B cell (primary cell): ENCODE measurements around the gene SLC25A26. TPM values are rescaled to one million over a fixed set of nuclear protein-coding genes. Genes with fewer than 3 reads are reported as not detected.

Source experiments
- ATAC-seq: fragments of 200-7000 bp; cut with Tn5 transposase; one replicate; pipeline ENCODE4 v1.10.0; 2021; ENCODE audit warnings: low read depth, mild to moderate bottlenecking, moderate number of reproducible peaks, moderate library complexity
- CTCF ChIA-PET: fragments of 350-600 bp; sonication (Branson Sonifier 250); formaldehyde crosslinking; loops from one replicate; lab custom pipeline; 2021; ENCODE audit warnings: antibody characterized with exemption, inconsistent platforms; lab: Charles Lee
- POLR2A ChIA-PET: fragments of 350-600 bp; sonication (Branson Sonifier 250); formaldehyde crosslinking; loops from one replicate; lab custom pipeline; 2021; ENCODE audit warnings: antibody characterized with exemption; lab: Charles Lee
- DNase-seq: peaks from one replicate; pipeline ENCODE4 v3.0.0; 2013
- H2AFZ ChIP-seq: 2 replicates; pipeline ENCODE4 v1.6.1; 2012; ENCODE audit warnings: mild to moderate bottlenecking, low read depth, low read length; ENCODE audit not compliant: insufficient read depth, poor library complexity, severe bottlenecking
- H3K27ac ChIP-seq, 2 donors: 1 replicate in 1 of 2; 2 replicates in 1 of 2; pipeline ENCODE4 v1.5.1; 2012 to 2013; ENCODE audit warnings: low read length in 2 of 2, mild to moderate bottlenecking in 2 of 2, moderate library complexity in 1 of 2
- H3K27me3 ChIP-seq, 4 experiments: fragments of 200-600 bp in 1 of 4; sonication (generic) in 1 of 4; replicated peaks in 1 of 4; 1 replicate in 2 of 4; 2 replicates in 2 of 4; pipeline versions ENCODE4 v1.6.1 to v1.7.0; 2013 to 2016; ENCODE audit warnings: low read length in 3 of 4, mild to moderate bottlenecking in 2 of 4, mixed read lengths in 1 of 4, moderate library complexity in 1 of 4; ENCODE audit not compliant: insufficient read depth in 4 of 4, control insufficient read depth in 3 of 4; ENCODE audit errors: control extremely low read depth in 1 of 4
- H3K36me3 ChIP-seq, 2 experiments: replicated peaks in 1 of 2; 1 replicate in 1 of 2; 2 replicates in 1 of 2; pipeline versions ENCODE4 v1.6.1 to v1.7.1; 2013; ENCODE audit warnings: low read length in 1 of 2; ENCODE audit not compliant: insufficient read depth in 2 of 2, control insufficient read depth in 1 of 2; ENCODE audit errors: control extremely low read depth in 1 of 2, extremely low read depth in 1 of 2
- H3K4me1 ChIP-seq, 2 donors: fragments of 200-600 bp in 1 of 2; sonication (generic) in 1 of 2; 1 replicate in 1 of 2; 2 replicates in 1 of 2; pipeline versions ENCODE4 v1.5.1 to v1.6.1; 2013 to 2017; ENCODE audit warnings: low read length in 2 of 2; ENCODE audit not compliant: control insufficient read depth in 2 of 2, insufficient read depth in 2 of 2
- H3K4me2 ChIP-seq: replicated peaks from 2 replicates; pipeline ENCODE3; 2012; ENCODE audit warnings: mild to moderate bottlenecking, low read depth, low read length; ENCODE audit not compliant: poor library complexity, severe bottlenecking
- H3K4me3 ChIP-seq, 5 experiments: fragments of 200-600 bp in 1 of 5; sonication (generic) in 1 of 5; 1 replicate in 3 of 5; 2 replicates in 2 of 5; pipeline versions ENCODE4 v1.5.1 to v1.7.0; 2011 to 2016; ENCODE audit warnings: low read length in 4 of 5, mild to moderate bottlenecking in 4 of 5, low read depth in 2 of 5, control low read depth in 1 of 5, moderate library complexity in 1 of 5; ENCODE audit not compliant: insufficient read depth in 1 of 5; ENCODE audit errors: control extremely low read depth in 1 of 5, extremely low read depth in 1 of 5
- H3K79me2 ChIP-seq: fragments of 200-600 bp; sonication (generic); one replicate; pipeline ENCODE4 v1.6.0; 2016; ENCODE audit warnings: low read length; ENCODE audit not compliant: control insufficient read depth, insufficient read depth
- H3K9ac ChIP-seq: fragments of 200-600 bp; sonication (generic); 2 replicates; pipeline ENCODE4 v1.6.1; 2017; ENCODE audit warnings: mild to moderate bottlenecking, low read length, moderate library complexity
- H3K9me3 ChIP-seq, 3 donors: one replicate each; pipeline versions ENCODE4 v1.6.1 to v1.7.1; 2013; ENCODE audit warnings: low read length in 2 of 3; ENCODE audit not compliant: control insufficient read depth in 2 of 3, insufficient read depth in 1 of 3; ENCODE audit errors: control extremely low read depth in 1 of 3
- H4K20me1 ChIP-seq: 2 replicates; pipeline ENCODE4 v1.6.0; 2012; ENCODE audit warnings: mild to moderate bottlenecking, low read length; ENCODE audit not compliant: insufficient read depth, control insufficient read depth, poor library complexity, severe bottlenecking
- H3K27ac Mint-ChIP-seq: one replicate; pipeline ENCODE4 v1.8.0; 2021; ENCODE audit warnings: mixed read lengths
- H3K27me3 Mint-ChIP-seq: one replicate; pipeline ENCODE4 v1.8.0; 2021; ENCODE audit warnings: mixed read lengths
- H3K4me1 Mint-ChIP-seq: one replicate; pipeline ENCODE4 v1.8.0; 2021; ENCODE audit warnings: mixed read lengths
- H3K4me3 Mint-ChIP-seq: one replicate; pipeline ENCODE4 v1.8.0; 2021; ENCODE audit warnings: mixed read lengths
- H3K9me3 Mint-ChIP-seq: one replicate; pipeline ENCODE4 v1.8.0; 2022; ENCODE audit warnings: mixed read lengths; ENCODE audit not compliant: insufficient read depth
- EZH2 ChIP-seq: IDR thresholded peaks from 2 replicates; pipeline ENCODE4 v1.6.1; 2012; ENCODE audit warnings: borderline replicate concordance, low read depth, mild to moderate bottlenecking, moderate library complexity, low read length; ENCODE audit not compliant: insufficient read depth, poor library complexity, severe bottlenecking
- WGBS: methylation state at CpG from one replicate; pipeline ENCODE4 v1.1.5; 2013; ENCODE audit warnings: missing lambda C conversion rate; ENCODE audit not compliant: insufficient coverage; 5-methylcytosine and 5-hydroxymethylcytosine counted together
- intact Hi-C: fragments of 100-400 bp; cut with micrococcal nuclease; formaldehyde crosslinking; loops from one replicate; pipeline ENCODE4 v1.10.0; 2022
- polyA plus RNA-seq: library from polyadenylated mRNA; depleted of rRNA; stranded (reverse); fragments of >200 nt; gene quantifications from 2 replicates; pipeline ENCODE4 v1.2.3, GENCODE V29; 2012
- total RNA-seq, 2 donors: library from RNA; stranded (reverse); fragments of 120-200 nt in 1 of 2; gene quantifications; 1 replicate in 1 of 2; 2 replicates in 1 of 2; pipeline versions ENCODE4 v1.2.3 to v1.2.4, GENCODE V29; 2013 to 2022
- TF ChIP-seq, protein P1 (sequence below): fragments of 200-600 bp; IDR thresholded peaks from one replicate; pipeline ENCODE4 v1.8.0; 2022; ENCODE audit warnings: antibody characterized with exemption, mild to moderate bottlenecking

The SLC25A26 gene
- total and polyA plus RNA-seq, 2 donors (not counting 1 experiment from before 2014, with no cell fraction given), result 22.3 to 23.8 TPM

- Histone ChIP-seq H3K36me3 (peaks cover 0 to 2% of the 10 kb centered on the region in 2 experiments), H3K4me2 (no peak overlapping the region), H4K20me1 (no peaks in the 10 kb centered on the region), H3K27ac (no peak overlapping the region), H3K9me3 (no peaks in the 10 kb centered on the region), H3K79me2 (no peaks in the 10 kb centered on the region), H2AFZ (no peak overlapping the region), H3K4me1 (no peaks in the 10 kb centered on the region), H3K27me3 (no peaks in the 10 kb centered on the region), H3K4me3 (no peak overlapping the region), H3K9ac (no peak overlapping the region)
- TF ChIP-seq, protein P1, sequence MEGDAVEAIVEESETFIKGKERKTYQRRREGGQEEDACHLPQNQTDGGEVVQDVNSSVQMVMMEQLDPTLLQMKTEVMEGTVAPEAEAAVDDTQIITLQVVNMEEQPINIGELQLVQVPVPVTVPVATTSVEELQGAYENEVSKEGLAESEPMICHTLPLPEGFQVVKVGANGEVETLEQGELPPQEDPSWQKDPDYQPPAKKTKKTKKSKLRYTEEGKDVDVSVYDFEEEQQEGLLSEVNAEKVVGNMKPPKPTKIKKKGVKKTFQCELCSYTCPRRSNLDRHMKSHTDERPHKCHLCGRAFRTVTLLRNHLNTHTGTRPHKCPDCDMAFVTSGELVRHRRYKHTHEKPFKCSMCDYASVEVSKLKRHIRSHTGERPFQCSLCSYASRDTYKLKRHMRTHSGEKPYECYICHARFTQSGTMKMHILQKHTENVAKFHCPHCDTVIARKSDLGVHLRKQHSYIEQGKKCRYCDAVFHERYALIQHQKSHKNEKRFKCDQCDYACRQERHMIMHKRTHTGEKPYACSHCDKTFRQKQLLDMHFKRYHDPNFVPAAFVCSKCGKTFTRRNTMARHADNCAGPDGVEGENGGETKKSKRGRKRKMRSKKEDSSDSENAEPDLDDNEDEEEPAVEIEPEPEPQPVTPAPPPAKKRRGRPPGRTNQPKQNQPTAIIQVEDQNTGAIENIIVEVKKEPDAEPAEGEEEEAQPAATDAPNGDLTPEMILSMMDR, result no peak
- TF ChIP-seq EZH2, result no peak
- no CpG with 5 or more reads among the region's 1 CpG for WGBS
- no peak overlapping the region for H3K27ac Mint-ChIP-seq
- H3K9me3 Mint-ChIP-seq, result no peaks in the 10 kb centered on the region
- intact Hi-C loops, result no loop called here
- DNase-seq (no peak), ATAC-seq (no peak)
- H3K4me3 Mint-ChIP-seq, result no peak overlapping the region
- ChIA-PET POLR2A (no interaction called here), CTCF (no interaction called here)
- no peaks in the 10 kb centered on the region for H3K27me3 Mint-ChIP-seq
- H3K4me1 Mint-ChIP-seq, result no peaks in the 10 kb centered on the region
Observed at GRCh38 chr3:66355997-66356396, 135.2 kb downstream of the SLC25A26 start.

DNA sequence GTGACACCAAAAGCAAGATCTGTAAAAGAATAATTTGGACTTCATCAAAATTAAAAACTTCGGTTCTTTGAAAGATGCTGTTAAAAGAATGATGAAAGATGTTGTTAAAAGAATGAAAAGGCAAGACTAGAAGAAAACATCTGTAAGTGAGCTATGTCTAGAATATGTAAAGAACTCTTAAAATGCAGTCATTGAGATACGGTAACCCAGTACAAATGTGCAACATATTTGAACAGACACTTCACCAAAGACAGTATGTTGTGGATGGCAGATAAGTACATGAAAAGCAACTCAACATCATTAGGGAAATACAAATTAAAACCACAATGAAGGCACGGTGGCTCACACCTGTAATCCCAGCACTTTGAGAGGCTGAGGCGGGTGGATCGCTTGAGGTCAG is 140.6 kb downstream of the SLC25A26 start:
- DNase-seq (no peak), ATAC-seq (no peak)
- Mint-ChIP-seq H3K27me3 (no peaks in the 10 kb centered on the region), H3K27ac (no peak overlapping the region), H3K4me1 (no peaks in the 10 kb centered on the region), H3K9me3 (no peaks in the 10 kb centered on the region), H3K4me3 (no peak overlapping the region)
- Histone ChIP-seq H3K79me2 (no peaks in the 10 kb centered on the region), H3K4me1 (no peaks in the 10 kb centered on the region), H4K20me1 (no peaks in the 10 kb centered on the region), H3K4me3 (no peak overlapping the region), H3K9me3 (no peaks in the 10 kb centered on the region), H2AFZ (no peak overlapping the region), H3K27me3 (no peaks in the 10 kb centered on the region), H3K36me3 (peaks cover 0 to 2% of the 10 kb centered on the region in 2 experiments), H3K4me2 (no peak overlapping the region), H3K9ac (no peak overlapping the region), H3K27ac (no peak overlapping the region)
- CTCF ChIA-PET, result no interaction called here
- TF ChIP-seq EZH2, result no peak
- TF ChIP-seq, protein P1, result no peak
- 98% methylated on average over 4 of the region's 5 CpGs for WGBS
- intact Hi-C loops, result no loop called here
- POLR2A ChIA-PET, result no interaction called here
